Measurements from ENCODE around the gene C3orf20. TPM values are rescaled to one million over a fixed set of nuclear protein-coding genes. Genes with fewer than 3 reads are reported as not detected.
A peak's percentile ranks its signal among the peaks of the same experiment; 100 is the strongest.

The C3orf20 gene
- total and polyA plus RNA-seq, 9 of the 15 experiments (the other 6 are each of a cell fraction or from before 2014, with no cell fraction given) = 0.04 TPM; not detected in 8

DNA sequence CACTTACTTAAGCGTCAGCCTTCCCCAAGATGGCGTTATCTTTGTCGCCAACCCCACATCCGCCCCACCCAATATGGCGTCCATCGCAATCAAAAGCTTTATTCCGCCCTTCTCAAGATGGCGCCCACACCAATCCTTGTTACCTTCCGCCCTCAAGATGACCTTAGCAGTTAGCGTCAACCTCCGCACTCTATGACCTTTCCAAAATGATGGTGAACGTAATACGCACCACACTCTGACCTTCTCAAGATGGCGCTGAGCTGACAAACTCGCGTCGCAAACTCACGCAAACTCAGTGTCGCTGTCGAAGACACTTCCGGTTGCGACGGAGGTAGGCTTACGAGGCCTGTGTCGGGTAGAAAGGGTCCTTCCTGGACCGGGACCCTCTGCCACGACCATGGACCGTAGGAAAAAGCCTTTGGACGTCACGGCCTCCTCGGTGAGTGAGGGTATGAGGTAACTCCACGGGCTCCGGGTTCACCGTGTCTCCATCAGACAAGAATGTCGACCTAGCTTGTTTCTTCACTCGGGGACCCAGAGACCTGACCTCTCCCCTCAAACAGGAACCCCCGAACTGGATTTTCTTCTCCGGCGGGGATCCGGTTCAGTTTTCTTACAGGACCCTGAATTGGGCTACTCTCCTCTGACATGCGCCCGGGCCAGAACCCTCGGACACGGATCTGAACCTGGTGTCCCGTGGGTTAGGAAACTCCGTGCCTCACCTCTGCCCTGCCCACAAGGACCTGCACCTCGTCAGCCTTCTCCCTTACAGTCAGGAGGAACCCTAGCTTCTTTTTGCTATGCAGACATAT, 23.3 kb upstream of the C3orf20 start, which contains the start of gene CCDC174 (continued):
- TF ChIP-seq POLR2AphosphoS5 (IDR thresholded peaks at IDR 0.05; ENCODE audit: control insufficient read depth, insufficient read depth, low read depth, low read length) (peak; percentile 96), PML (IDR thresholded peaks at IDR 0.05; ENCODE audit: low read length) (peak; percentile 77), RFX7 (CRISPR knock-in tag; IDR thresholded peaks at IDR 0.05) (no peak), CHD2 (IDR thresholded peaks at IDR 0.05; ENCODE audit: low read depth, low read length) (peak; percentile 84), NFRKB (IDR thresholded peaks at IDR 0.05; ENCODE audit: low read depth) (peak; percentile 98), HMGN3 (IDR thresholded peaks at IDR 0.05; ENCODE audit: borderline replicate concordance, extremely low read depth, insufficient read length, low read depth, low read length) (no peak), SPI1 (IDR thresholded peaks at IDR 0.05; ENCODE audit: borderline replicate concordance, low read depth, low read length) (peak; percentile 16; the same call in 1 of the 2 replicates), SIN3B (IDR thresholded peaks at IDR 0.05; ENCODE audit: low read depth) (peak; percentile 93), NRF1 (conservative IDR thresholded peaks at IDR 0.05 in 1 of 2, IDR thresholded peaks at IDR 0.05 in 1 of 2) (peak; percentile 93 to 95), TAF9B (IDR thresholded peaks at IDR 0.05; ENCODE audit: partially characterized antibody) (peak; percentile 91), RAD21 (CRISPR knock-in tag; conservative IDR thresholded peaks at IDR 0.05 in 1 of 2, IDR thresholded peaks at IDR 0.05 in 1 of 2) (0 out of 4 replicates have a peak, but pooled peaks of 1 of the 2 experiments have one; percentile 6), HCFC1 (IDR thresholded peaks at IDR 0.05; ENCODE audit: low read depth, low read length) (peak; percentile 98), TOE1 (IDR thresholded peaks at IDR 0.05; ENCODE audit: borderline replicate concordance) (peak; percentile 50; the same call in 1 of the 2 replicates), TOE1 (CRISPR knock-in tag; IDR thresholded peaks at IDR 0.05; ENCODE audit: borderline replicate concordance, low read depth) (no peak), SAP30 (IDR thresholded peaks at IDR 0.05; ENCODE audit: borderline replicate concordance, insufficient read depth, low read depth, low read length, poor library complexity, severe bottlenecking) (peak; percentile 91), HDAC8 (tag; IDR thresholded peaks at IDR 0.05) (peak; percentile 89), KLF13 (tag; IDR thresholded peaks at IDR 0.05; ENCODE audit: borderline replicate concordance, low read depth) (peak; percentile 88), ELF1 (tag; IDR thresholded peaks at IDR 0.05) (peak; percentile 100)
- TF ChIP-seq, protein P1, sequence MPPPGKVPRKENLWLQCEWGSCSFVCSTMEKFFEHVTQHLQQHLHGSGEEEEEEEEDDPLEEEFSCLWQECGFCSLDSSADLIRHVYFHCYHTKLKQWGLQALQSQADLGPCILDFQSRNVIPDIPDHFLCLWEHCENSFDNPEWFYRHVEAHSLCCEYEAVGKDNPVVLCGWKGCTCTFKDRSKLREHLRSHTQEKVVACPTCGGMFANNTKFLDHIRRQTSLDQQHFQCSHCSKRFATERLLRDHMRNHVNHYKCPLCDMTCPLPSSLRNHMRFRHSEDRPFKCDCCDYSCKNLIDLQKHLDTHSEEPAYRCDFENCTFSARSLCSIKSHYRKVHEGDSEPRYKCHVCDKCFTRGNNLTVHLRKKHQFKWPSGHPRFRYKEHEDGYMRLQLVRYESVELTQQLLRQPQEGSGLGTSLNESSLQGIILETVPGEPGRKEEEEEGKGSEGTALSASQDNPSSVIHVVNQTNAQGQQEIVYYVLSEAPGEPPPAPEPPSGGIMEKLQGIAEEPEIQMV (tag; conservative IDR thresholded peaks at IDR 0.05; ENCODE audit: low read depth) = peak; percentile 71
- TF ChIP-seq, protein P2, sequence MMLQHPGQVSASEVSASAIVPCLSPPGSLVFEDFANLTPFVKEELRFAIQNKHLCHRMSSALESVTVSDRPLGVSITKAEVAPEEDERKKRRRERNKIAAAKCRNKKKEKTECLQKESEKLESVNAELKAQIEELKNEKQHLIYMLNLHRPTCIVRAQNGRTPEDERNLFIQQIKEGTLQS (IDR thresholded peaks at IDR 0.05) = peak; percentile 32; the same call in 1 of the 2 replicates
- TF ChIP-seq, protein P2 (CRISPR knock-in tag; conservative IDR thresholded peaks at IDR 0.05) = 0 out of 2 replicates have a peak, but pooled peaks have one; percentile 29
- TF ChIP-seq, protein P3, sequence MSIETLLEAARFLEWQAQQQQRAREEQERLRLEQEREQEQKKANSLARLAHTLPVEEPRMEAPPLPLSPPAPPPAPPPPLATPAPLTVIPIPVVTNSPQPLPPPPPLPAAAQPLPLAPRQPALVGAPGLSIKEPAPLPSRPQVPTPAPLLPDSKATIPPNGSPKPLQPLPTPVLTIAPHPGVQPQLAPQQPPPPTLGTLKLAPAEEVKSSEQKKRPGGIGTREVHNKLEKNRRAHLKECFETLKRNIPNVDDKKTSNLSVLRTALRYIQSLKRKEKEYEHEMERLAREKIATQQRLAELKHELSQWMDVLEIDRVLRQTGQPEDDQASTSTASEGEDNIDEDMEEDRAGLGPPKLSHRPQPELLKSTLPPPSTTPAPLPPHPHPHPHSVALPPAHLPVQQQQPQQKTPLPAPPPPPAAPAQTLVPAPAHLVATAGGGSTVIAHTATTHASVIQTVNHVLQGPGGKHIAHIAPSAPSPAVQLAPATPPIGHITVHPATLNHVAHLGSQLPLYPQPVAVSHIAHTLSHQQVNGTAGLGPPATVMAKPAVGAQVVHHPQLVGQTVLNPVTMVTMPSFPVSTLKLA (conservative IDR thresholded peaks at IDR 0.05) = peak; percentile 61 to 85; a peak in 3 of 4 replicates
